Ishikawa (cell line): ENCODE results near the gene UST.

Experiments
- CEBPB ChIP-seq: IDR thresholded peaks from 2 replicates; pipeline ENCODE4 v1.6.1; 2012
- EP300 ChIP-seq: IDR thresholded peaks from 2 replicates; pipeline ENCODE4 v1.6.1; 2012; ENCODE audit warnings: borderline replicate concordance
- MAX ChIP-seq: IDR thresholded peaks from 2 replicates; pipeline ENCODE4 v1.6.1; 2012
- RAD21 ChIP-seq: IDR thresholded peaks from 2 replicates; pipeline ENCODE4 v1.6.1; 2012; ENCODE audit warnings: low read depth
- TAF1 ChIP-seq: IDR thresholded peaks from 2 replicates; pipeline ENCODE4 v1.6.1; 2012; ENCODE audit warnings: low read depth, mild to moderate bottlenecking
- TEAD4 ChIP-seq: IDR thresholded peaks from 2 replicates; pipeline ENCODE4 v1.6.1; 2012
- YY1 ChIP-seq: IDR thresholded peaks from 2 replicates; pipeline ENCODE4 v1.6.1; 2012; ENCODE audit warnings: low read depth
- TF ChIP-seq, protein P1 (sequence below): IDR thresholded peaks from 2 replicates; pipeline ENCODE4 v1.6.1; 2012; ENCODE audit warnings: low read depth, mild to moderate bottlenecking

GRCh38 chr6:148873868-148874267 lies 127.0 kb downstream of the UST start:
- no peak for TF ChIP-seq EP300
- no peak for TF ChIP-seq YY1
- TF ChIP-seq, protein P1, sequence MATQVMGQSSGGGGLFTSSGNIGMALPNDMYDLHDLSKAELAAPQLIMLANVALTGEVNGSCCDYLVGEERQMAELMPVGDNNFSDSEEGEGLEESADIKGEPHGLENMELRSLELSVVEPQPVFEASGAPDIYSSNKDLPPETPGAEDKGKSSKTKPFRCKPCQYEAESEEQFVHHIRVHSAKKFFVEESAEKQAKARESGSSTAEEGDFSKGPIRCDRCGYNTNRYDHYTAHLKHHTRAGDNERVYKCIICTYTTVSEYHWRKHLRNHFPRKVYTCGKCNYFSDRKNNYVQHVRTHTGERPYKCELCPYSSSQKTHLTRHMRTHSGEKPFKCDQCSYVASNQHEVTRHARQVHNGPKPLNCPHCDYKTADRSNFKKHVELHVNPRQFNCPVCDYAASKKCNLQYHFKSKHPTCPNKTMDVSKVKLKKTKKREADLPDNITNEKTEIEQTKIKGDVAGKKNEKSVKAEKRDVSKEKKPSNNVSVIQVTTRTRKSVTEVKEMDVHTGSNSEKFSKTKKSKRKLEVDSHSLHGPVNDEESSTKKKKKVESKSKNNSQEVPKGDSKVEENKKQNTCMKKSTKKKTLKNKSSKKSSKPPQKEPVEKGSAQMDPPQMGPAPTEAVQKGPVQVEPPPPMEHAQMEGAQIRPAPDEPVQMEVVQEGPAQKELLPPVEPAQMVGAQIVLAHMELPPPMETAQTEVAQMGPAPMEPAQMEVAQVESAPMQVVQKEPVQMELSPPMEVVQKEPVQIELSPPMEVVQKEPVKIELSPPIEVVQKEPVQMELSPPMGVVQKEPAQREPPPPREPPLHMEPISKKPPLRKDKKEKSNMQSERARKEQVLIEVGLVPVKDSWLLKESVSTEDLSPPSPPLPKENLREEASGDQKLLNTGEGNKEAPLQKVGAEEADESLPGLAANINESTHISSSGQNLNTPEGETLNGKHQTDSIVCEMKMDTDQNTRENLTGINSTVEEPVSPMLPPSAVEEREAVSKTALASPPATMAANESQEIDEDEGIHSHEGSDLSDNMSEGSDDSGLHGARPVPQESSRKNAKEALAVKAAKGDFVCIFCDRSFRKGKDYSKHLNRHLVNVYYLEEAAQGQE: no peak
- TF ChIP-seq TEAD4: no peak
- TF ChIP-seq TAF1: no peak
- no peak for TF ChIP-seq CEBPB
- TF ChIP-seq MAX: no peak
- TF ChIP-seq RAD21: no peak
